ENCODE results near the gene HPSE2. TPM values are rescaled to one million over a fixed set of nuclear protein-coding genes. Genes with fewer than 3 reads are reported as not detected.

Gene HPSE2
- total and polyA plus RNA-seq, 12 donors, result 0.04 to 0.24 (median 0.13) TPM; not detected in 6

DNA sequence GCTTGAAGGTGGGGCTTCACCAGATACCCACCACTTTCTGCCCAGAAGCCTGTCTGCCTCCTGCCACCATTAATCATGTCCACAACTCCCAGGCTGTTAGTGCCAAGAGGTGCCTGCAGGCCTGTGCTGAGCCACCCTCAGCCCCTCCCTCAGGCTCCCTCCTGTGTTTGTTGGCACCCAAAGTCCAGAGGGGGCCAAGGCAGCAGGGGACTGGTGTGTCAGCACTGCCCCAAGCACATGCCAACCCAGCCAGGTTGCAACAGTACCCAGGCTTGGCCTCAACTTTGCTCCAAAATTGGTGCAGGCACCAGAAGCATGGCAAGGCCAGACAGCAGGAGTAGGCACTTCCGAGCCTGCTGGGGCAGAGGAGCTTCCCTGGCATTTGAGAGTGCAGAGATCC, 111.3 kb downstream of the HPSE2 start:
- 86 to 94% methylated on average over 1 of the region's 1 CpG for WGBS, 2 donors
- intact Hi-C loops (cut with DNase I), result no loop called here
- Histone ChIP-seq H3K4me1 (no peaks in the 10 kb centered on the region), H3K27ac (no peak overlapping the region), H3K27me3 (no peaks in the 10 kb centered on the region), H3K36me3 (no peaks in the 10 kb centered on the region), H3K9me3 (peaks cover 0 to 28% (median 5%) of the 10 kb centered on the region in 11 donors), H3K4me3 (no peak overlapping the region)
- no peak for ATAC-seq
- TF ChIP-seq, protein P1, sequence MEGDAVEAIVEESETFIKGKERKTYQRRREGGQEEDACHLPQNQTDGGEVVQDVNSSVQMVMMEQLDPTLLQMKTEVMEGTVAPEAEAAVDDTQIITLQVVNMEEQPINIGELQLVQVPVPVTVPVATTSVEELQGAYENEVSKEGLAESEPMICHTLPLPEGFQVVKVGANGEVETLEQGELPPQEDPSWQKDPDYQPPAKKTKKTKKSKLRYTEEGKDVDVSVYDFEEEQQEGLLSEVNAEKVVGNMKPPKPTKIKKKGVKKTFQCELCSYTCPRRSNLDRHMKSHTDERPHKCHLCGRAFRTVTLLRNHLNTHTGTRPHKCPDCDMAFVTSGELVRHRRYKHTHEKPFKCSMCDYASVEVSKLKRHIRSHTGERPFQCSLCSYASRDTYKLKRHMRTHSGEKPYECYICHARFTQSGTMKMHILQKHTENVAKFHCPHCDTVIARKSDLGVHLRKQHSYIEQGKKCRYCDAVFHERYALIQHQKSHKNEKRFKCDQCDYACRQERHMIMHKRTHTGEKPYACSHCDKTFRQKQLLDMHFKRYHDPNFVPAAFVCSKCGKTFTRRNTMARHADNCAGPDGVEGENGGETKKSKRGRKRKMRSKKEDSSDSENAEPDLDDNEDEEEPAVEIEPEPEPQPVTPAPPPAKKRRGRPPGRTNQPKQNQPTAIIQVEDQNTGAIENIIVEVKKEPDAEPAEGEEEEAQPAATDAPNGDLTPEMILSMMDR (IDR thresholded peaks at IDR 0.05), result no peak
- no peak for DNase-seq

DNA sequence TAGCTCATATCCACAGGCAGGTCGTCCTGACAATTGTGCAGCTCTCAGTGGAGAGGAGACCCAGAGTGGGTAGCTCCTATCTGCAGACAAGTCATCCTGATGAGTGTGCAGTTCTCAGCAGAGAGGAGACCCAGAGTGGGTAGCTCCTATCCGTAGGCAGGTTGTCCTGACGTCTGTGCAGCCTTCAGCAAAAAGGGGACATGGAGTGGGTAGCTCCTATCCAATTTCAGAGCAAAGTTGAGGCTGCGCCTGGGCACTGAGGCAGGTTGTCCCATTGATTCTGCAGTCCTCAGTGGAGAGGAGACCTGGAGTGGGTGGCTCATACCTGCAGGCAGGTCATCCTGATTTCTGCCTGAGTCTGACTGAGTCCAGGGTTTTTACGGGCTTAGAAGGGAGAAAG, 111.8 kb downstream of the HPSE2 start:
- DNase-seq (no peak), ATAC-seq (no peak)
- intact Hi-C loops (cut with DNase I), result no loop called here
- TF ChIP-seq, protein P1 (IDR thresholded peaks at IDR 0.05), result no peak
- Histone ChIP-seq H3K4me3 (no peak overlapping the region), H3K4me1 (no peaks in the 10 kb centered on the region), H3K9me3 (peaks cover 0 to 24% (median 5%) of the 10 kb centered on the region in 11 donors), H3K27me3 (no peaks in the 10 kb centered on the region), H3K27ac (no peak overlapping the region), H3K36me3 (no peaks in the 10 kb centered on the region)
- 84 to 94% methylated on average over 5 of the region's 5 CpGs for WGBS, 2 donors

DNA sequence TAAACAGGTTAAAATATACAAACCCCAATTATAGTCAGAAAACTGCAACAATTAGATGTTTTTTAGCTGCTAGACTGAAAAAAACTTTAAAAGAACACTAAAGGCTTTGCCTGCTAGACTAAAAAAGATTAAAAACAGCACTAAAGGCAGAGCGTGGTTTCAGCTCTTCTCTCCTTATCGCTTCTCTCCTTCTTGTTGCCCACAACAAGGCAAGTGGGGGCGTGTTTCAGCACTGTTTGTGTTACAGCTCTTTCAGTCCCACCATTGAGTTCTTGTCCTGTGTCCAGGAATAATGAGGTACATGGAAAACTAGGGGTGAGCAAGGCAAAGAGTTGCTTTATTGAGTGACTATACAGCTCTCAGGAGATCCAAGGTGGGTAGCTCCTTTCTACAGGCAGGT, 112.3 kb downstream of the HPSE2 start:
- 83 to 85% methylated on average over 3 of the region's 3 CpGs for WGBS, 2 donors
- H3K9me3 ChIP-seq, result peaks cover 0 to 21% (median 5%) of the 10 kb centered on the region in 11 donors
- intact Hi-C loops (cut with DNase I), result no loop called here
- ATAC-seq (no peak), DNase-seq (no peak)
- no peaks in the 10 kb centered on the region for H3K27me3 ChIP-seq
- no peaks in the 10 kb centered on the region for H3K36me3 ChIP-seq
- TF ChIP-seq, protein P1 (IDR thresholded peaks at IDR 0.05), result no peak
- no peak overlapping the region for H3K27ac ChIP-seq
- H3K4me3 ChIP-seq, result no peak overlapping the region
- no peaks in the 10 kb centered on the region for H3K4me1 ChIP-seq

DNA sequence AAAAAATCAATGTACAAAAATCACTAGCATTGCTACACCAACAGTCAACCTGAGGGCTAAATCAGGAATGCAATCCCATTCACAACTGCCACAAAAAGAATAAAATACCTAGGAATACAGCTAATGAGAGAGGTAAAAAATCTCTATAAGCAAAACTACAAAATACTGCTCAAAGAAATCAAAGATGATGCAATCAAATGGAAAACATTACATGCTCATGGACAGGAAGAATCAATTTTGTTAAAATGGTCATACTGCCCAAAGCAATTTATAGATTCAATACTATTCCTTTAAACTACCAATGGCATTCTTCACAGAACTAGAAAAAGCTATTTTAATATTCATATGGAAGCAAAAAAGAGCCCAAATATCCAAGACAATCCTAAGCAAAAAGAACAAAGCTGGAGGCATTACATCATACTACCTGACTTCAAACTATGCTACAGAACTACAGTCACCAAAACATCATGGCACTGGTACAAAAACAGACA, 116.3 kb downstream of the HPSE2 start:
- no peak for DNase-seq
- ATAC-seq, result no peak
- no peaks in the 10 kb centered on the region for H3K4me1 ChIP-seq
- peaks cover 0 to 5% (median 0%) of the 10 kb centered on the region in 11 donors for H3K9me3 ChIP-seq
- no peak overlapping the region for H3K4me3 ChIP-seq
- no peak overlapping the region for H3K27ac ChIP-seq
- TF ChIP-seq, protein P1 (IDR thresholded peaks at IDR 0.05), result no peak
- no peaks in the 10 kb centered on the region for H3K27me3 ChIP-seq
- H3K36me3 ChIP-seq, result no peaks in the 10 kb centered on the region
- intact Hi-C loops (cut with DNase I), result no loop called here

All from heart right ventricle (tissue), 16 donors.